Ishikawa (cell line): ENCODE data around the gene HOXA9.

Experiments used
- CEBPB ChIP-seq: IDR thresholded peaks from 2 replicates; pipeline ENCODE4 v1.6.1; 2012
- CREB1 ChIP-seq: IDR thresholded peaks from 2 replicates; pipeline ENCODE4 v1.6.1; 2012; ENCODE audit warnings: low read depth
- EGR1 ChIP-seq: IDR thresholded peaks from 2 replicates; pipeline ENCODE4 v1.6.1; 2012
- EP300 ChIP-seq: IDR thresholded peaks from 2 replicates; pipeline ENCODE4 v1.6.1; 2012; ENCODE audit warnings: borderline replicate concordance
- FOXM1 ChIP-seq: IDR thresholded peaks from 2 replicates; pipeline ENCODE4 v1.6.1; 2012; ENCODE audit warnings: low read depth, borderline replicate concordance
- MAX ChIP-seq: IDR thresholded peaks from 2 replicates; pipeline ENCODE4 v1.6.1; 2012
- NFIC ChIP-seq: IDR thresholded peaks from 2 replicates; pipeline ENCODE4 v1.6.1; 2012
- RAD21 ChIP-seq: IDR thresholded peaks from 2 replicates; pipeline ENCODE4 v1.6.1; 2012; ENCODE audit warnings: low read depth
- REST ChIP-seq: IDR thresholded peaks from 2 replicates; pipeline ENCODE4 v1.6.1; 2012; ENCODE audit warnings: low read depth, mild to moderate bottlenecking
- TAF1 ChIP-seq: IDR thresholded peaks from 2 replicates; pipeline ENCODE4 v1.6.1; 2012; ENCODE audit warnings: low read depth, mild to moderate bottlenecking
- TCF12 ChIP-seq: IDR thresholded peaks from 2 replicates; pipeline ENCODE4 v1.6.1; 2012; ENCODE audit warnings: low read depth
- YY1 ChIP-seq: IDR thresholded peaks from 2 replicates; pipeline ENCODE4 v1.6.1; 2012; ENCODE audit warnings: low read depth
- ZBTB7A ChIP-seq: IDR thresholded peaks from 2 replicates; pipeline ENCODE4 v1.6.1; 2012; ENCODE audit warnings: low read depth

DNA sequence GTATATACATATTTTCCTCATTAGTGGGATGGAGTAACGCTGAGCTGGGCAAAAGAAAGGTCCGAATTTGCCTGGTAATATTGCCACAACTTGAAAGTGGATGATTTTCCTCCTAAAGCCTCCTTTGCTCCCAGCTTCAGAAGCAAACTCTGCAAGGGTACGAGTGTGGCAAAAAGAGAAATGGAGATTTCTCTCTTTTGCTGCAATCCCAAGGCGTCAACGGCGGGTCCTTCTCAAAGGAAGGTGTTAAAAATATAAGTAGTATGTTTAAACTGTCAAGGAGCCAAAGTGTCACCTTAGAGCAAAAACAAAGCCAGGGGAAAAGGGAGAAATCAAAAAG, 50.5 kb downstream of the HOXA9 start:
- TF ChIP-seq EP300: no peak
- no peak for TF ChIP-seq REST
- TF ChIP-seq MAX: no peak
- no peak for TF ChIP-seq FOXM1
- no peak for TF ChIP-seq ZBTB7A
- TF ChIP-seq TCF12: no peak
- no peak for TF ChIP-seq TAF1
- no peak for TF ChIP-seq YY1
- no peak for TF ChIP-seq EGR1
- TF ChIP-seq RAD21: no peak
- TF ChIP-seq CEBPB: no peak
- TF ChIP-seq CREB1: no peak
- TF ChIP-seq NFIC: no peak
